ENCODE measurements around the gene APBA1. TPM values are rescaled to one million over a fixed set of nuclear protein-coding genes. Genes with fewer than 3 reads are reported as not detected.

APBA1 gene
- total and polyA plus RNA-seq, 2 of the 8 experiments (the other 6 are each of a cell fraction or from before 2014, with no cell fraction given) = 0.36 to 0.60 TPM

DNA sequence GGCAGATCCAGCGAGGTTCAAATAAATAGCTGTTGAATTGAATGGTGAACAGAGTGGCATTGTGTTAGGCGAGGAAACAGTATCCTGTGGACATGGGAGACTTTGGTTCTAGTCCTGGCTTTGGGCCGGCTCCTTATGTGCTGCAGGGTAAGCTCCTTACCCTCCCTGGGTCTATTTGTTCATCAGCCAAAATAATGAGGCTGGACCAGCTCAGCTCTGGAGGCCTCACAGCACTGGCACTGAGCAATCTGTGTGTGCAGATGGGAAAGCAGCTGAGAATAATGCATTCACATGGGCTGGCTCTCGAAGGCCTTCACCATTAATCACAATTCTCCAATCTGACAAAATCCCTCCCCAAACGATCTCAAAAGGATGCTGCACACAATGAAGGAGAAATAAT lies 81.9 kb downstream of the APBA1 start (continued):
- no peak for TF ChIP-seq PHF8 (conservative IDR thresholded peaks at IDR 0.05; ENCODE audit: low read depth, low read length)

All from H1 (cell line).